IPS DF 6.9 (cell line): ENCODE data around the gene TENM4.

ENCODE experiments used
- DNase-seq: peaks from one replicate; pipeline ENCODE4 v3.0.0-alpha.2; 2013; ENCODE audit warnings: low read depth, low spot score
- H3K27ac ChIP-seq: one replicate; pipeline ENCODE4 v1.5.1; 2013; ENCODE audit warnings: low read length, control low read depth
- H3K27me3 ChIP-seq: 2 replicates; pipeline ENCODE4 v1.6.1; 2013; ENCODE audit warnings: mild to moderate bottlenecking, low read length; ENCODE audit not compliant: control insufficient read depth, insufficient read depth
- H3K36me3 ChIP-seq: 2 replicates; pipeline ENCODE4 v1.6.1; 2013; ENCODE audit warnings: low read length; ENCODE audit not compliant: control insufficient read depth, insufficient read depth
- H3K4me1 ChIP-seq: 2 replicates; pipeline ENCODE4 v1.6.1; 2013; ENCODE audit warnings: low read length; ENCODE audit not compliant: control insufficient read depth, insufficient read depth
- H3K4me3 ChIP-seq: 2 replicates; pipeline ENCODE4 v1.5.1; 2013; ENCODE audit warnings: mild to moderate bottlenecking, low read length
- H3K9me3 ChIP-seq: 2 replicates; pipeline ENCODE4 v1.6.1; 2013; ENCODE audit warnings: low read length, inconsistent platforms; ENCODE audit not compliant: control insufficient read depth, insufficient read depth
- WGBS: extraction: QIAGEN DNeasy Blood & Tissue Kit; methylation state at CpG from one replicate; pipeline ENCODE4 v1.1.7; 2013; ENCODE audit warnings: mixed read lengths, missing lambda C conversion rate; ENCODE audit not compliant: insufficient read length, insufficient coverage; 5-methylcytosine and 5-hydroxymethylcytosine counted together

Gene TENM4

DNA sequence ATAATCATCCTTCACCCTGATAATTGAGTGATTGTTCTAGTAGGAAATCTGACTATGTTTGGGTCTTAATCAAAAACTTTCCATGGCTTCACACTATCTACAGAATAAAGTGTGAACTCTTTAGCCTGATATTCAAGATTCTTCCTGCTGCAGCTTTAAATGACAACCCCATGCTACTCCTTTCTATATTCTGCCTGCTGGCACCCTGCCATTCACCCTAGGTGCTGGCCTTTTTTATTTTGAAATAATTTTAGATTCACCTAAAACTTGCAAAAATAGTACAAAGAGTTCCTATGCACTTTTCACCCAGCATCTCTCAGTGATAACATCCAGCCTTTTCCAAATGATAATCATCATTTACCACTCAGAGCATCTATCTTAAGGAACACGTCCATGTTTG lies 502.8 kb downstream of the TENM4 start:
- no peak overlapping the region for H3K27ac ChIP-seq
- no peaks in the 10 kb centered on the region for H3K27me3 ChIP-seq
- peaks cover 8% of the 10 kb centered on the region for H3K4me1 ChIP-seq
- WGBS, result no CpG with 5 or more reads among the region's 1 CpG
- H3K36me3 ChIP-seq, result no peaks in the 10 kb centered on the region
- DNase-seq, result no peak
- no peaks in the 10 kb centered on the region for H3K9me3 ChIP-seq
- no peak overlapping the region for H3K4me3 ChIP-seq

DNA sequence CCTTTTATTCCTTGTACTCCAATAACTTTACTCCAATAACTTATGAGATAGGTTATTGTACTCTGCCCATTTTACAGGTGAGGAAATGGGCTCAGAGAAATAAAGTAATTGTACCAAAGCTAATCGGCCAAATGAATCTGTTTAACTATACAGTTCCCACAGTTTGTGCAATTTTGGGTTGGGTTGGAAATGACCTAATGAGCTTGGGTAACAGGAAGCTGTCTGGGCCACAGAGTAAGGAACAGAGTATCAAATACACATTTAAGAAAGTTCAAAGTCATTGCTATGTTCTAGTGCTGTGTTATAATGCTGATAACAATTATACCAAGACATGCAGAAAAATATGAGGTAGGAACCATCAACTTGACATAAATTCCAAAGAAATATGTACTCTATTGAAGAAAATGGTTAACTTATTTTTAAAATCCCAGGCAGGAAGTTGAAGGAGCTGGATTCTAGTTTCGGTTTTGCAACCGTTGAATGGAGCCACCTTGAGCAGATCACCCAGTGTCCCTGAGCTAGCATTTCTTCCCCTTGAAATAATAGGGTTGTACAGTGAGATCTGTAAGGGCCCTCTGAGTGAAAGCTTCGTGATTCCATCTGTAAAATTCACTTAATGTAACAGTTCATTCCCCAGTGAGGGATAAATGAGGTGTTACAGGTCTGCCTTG lies 505.3 kb downstream of the TENM4 start:
- no peak for DNase-seq
- Histone ChIP-seq H3K4me3 (no peak overlapping the region), H3K27ac (no peak overlapping the region), H3K27me3 (peaks cover 12% of the 10 kb centered on the region; the same call in 1 of the 2 replicates), H3K4me1 (no peaks in the 10 kb centered on the region), H3K9me3 (no peaks in the 10 kb centered on the region), H3K36me3 (no peaks in the 10 kb centered on the region)
- WGBS, result no CpG with 5 or more reads among the region's 4 CpGs

DNA sequence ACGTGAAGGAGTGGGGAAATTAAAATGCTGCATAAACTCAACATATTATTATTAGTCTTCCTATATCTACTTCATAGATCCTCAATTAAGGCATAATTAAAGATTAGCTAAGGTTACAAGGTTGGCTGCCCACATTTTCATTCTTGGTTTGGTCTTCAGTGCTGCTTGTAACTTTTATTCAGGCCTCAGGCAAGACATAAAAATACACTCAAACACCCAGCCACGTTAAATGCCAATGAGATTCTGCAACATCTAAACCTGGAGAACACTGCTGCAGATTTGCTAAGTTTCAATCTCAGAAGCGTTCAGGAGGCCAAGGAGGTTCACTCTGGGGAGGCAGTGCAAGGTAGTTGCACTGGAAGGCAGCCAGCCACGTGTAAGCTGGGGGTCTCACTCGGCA lies 507.5 kb downstream of the TENM4 start:
- Histone ChIP-seq H3K9me3 (no peaks in the 10 kb centered on the region), H3K27me3 (peaks cover 23% of the 10 kb centered on the region), H3K27ac (no peak overlapping the region), H3K4me3 (no peak overlapping the region), H3K36me3 (no peaks in the 10 kb centered on the region), H3K4me1 (peaks cover 7% of the 10 kb centered on the region)
- WGBS, result no CpG with 5 or more reads among the region's 5 CpGs
- no peak for DNase-seq

DNA sequence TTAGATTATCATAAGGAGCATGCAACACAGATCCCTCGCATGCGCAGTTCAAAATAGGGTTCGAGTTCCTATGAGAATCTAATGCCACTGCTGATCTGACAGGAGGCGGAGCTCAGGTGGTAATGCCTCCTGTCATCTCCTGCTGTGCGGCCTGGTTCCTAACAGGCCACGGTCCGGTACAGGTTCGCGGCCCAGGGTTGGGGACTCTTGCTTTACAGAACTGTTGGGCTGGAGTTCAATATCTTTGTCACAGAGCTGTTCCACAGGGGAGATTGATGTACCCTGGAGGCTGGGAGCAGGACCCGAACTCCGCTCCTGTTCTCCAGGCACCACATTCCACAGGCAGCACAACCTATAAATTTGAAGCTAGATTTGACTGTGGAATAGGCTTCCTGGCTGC lies 508.1 kb downstream of the TENM4 start:
- DNase-seq, result no peak

DNA sequence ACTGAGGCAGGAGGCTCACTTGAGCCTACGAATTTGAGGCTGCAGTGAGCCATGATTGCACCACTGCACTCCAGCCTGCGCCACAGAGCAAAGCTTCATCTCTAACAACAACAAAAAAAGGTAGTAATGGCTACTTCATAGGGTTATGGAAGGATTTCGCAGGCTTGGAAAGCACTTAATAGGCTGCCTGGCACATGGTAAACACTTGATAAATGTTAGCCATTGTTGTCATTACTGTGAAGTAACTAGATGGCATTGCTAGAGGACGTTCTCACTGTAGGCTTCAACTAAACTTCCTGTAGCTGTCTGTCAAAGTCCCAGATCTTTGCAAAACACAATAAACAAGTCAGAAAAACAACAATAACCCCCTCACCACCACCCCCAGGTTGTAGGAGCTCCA lies 508.9 kb downstream of the TENM4 start:
- DNase-seq, result no peak
- peaks cover 7% of the 10 kb centered on the region for H3K4me1 ChIP-seq
- H3K9me3 ChIP-seq, result no peaks in the 10 kb centered on the region
- no peak overlapping the region for H3K27ac ChIP-seq
- H3K4me3 ChIP-seq, result no peak overlapping the region
- no CpG with 5 or more reads among the region's 4 CpGs for WGBS
- H3K27me3 ChIP-seq, result peaks cover 33% of the 10 kb centered on the region
- no peaks in the 10 kb centered on the region for H3K36me3 ChIP-seq

More for the DNA sequence above, 508.1 kb downstream of the TENM4 start:
- Histone ChIP-seq H3K36me3 (no peaks in the 10 kb centered on the region), H3K27ac (no peak overlapping the region), H3K27me3 (peaks cover 28% of the 10 kb centered on the region), H3K4me3 (no peak overlapping the region), H3K4me1 (peaks cover 7% of the 10 kb centered on the region), H3K9me3 (no peaks in the 10 kb centered on the region)
- WGBS, result no CpG with 5 or more reads among the region's 11 CpGs

DNA sequence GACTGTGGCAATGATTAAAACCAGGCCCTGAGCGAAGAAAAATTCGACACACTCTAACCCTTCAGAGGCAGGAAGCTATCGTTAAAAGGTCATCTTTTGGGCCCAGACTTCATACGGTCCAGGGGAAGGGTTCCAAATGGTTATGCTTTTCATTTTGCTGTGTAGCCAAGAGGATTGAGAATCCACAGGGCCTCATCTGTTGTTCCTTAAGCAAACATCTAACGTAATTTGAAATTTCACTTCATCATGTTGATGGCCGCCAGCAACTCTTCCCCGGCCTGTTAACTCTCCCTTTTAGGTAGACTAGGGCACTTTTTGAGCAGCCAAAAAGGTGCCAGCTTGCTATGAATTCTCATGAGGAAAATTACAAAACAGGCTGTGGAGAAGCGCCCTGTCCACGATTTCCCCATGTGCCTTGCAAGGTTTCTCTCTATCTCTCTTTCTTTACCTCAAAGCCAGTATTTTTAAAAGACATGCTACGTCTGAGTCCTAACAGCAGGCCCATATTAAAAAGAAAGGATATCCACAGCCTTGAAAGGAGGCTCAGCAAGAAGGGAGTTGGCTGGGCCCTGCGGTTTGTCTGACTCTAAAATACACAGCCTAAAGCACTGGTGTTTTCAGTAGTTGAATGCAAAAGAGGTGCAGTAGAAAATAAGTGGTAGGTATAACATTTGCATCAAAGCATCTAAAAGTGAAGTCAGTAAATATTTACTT lies 509.9 kb downstream of the TENM4 start:
- Histone ChIP-seq H3K4me1 (peaks cover 7% of the 10 kb centered on the region), H3K36me3 (no peaks in the 10 kb centered on the region), H3K27me3 (peaks cover 33% of the 10 kb centered on the region), H3K27ac (no peak overlapping the region), H3K4me3 (no peak overlapping the region), H3K9me3 (no peaks in the 10 kb centered on the region)
- DNase-seq, result no peak
- WGBS, result no CpG with 5 or more reads among the region's 11 CpGs

DNA sequence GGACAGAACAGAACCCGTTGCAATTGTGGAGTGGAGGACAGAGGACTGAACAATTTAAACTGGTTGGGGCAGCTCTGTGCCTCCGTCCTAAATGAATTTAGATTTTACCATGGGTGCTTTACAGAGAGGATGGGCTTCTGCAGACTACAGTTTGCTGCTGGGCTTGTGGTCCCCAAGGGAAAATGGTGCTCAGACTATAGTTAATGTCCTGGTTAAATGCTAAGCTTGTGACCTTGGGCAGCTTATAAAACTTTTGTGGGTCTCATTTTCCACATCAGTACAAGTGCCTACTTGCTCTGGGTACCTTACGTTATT lies 511.0 kb downstream of the TENM4 start:
- Histone ChIP-seq H3K27me3 (peaks cover 33% of the 10 kb centered on the region), H3K27ac (no peak overlapping the region), H3K4me1 (peaks cover 8% of the 10 kb centered on the region), H3K36me3 (no peaks in the 10 kb centered on the region), H3K9me3 (no peaks in the 10 kb centered on the region), H3K4me3 (no peak overlapping the region)
- no CpG with 5 or more reads among the region's 3 CpGs for WGBS
- no peak for DNase-seq

DNA sequence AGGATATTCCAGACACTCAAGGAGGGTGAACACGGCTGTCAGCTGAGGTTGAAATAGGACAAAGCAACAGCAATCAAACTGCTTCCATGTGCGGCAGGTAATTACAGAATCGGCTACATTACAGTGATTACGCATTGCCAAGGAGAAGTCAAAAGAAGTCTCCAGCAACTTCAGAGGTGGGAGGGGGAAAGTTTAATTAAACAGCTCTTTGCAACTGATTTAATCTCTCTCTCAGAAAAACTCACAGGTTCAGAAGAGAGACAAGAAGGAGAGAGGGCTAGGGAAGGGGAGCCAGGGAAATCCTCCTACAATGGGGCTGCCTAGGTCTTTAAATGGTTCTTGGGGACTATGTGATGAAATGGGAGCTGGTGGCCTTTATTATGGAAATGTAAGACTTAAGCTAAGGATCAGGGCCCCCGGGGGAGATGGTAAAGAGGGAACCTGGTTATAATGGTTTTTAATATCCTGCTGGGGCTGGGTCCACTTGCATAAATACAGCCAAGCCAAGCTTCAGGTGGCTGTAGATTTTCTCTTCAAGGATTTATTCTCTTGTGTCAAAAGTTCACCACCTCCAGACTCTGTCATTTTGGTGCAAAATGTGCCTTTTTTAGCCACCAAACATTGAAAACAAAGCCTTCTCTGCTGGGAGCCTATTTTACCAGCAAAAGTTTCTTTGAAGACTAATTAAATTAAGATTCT lies 511.5 kb downstream of the TENM4 start:
- peak; percentile 72 for DNase-seq
- no peaks in the 10 kb centered on the region for H3K36me3 ChIP-seq
- no peak overlapping the region for H3K4me3 ChIP-seq
- H3K27ac ChIP-seq, result no peak overlapping the region
- H3K27me3 ChIP-seq, result peaks cover 33% of the 10 kb centered on the region
- WGBS, result no CpG with 5 or more reads among the region's 5 CpGs
- H3K9me3 ChIP-seq, result no peaks in the 10 kb centered on the region
- H3K4me1 ChIP-seq, result peaks cover 8% of the 10 kb centered on the region

DNA sequence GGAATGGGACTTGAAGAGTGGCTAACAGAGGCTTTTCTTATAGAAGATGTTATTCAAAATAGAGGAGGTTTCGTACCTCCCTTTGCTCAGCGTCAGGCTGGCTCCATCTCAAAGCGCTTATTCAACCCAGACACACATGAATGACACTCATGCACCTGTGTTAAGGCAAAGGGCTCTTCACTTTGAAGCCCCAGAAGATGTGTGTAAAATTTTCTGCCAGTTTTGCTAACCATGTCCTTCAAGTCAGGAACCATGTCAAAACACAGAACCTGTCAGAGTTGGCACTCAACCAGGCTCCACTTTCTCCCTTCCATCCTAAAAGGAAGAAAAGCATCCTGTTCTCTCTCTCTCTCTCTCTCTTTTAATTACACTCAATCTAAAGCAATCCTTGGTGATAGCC lies 513.3 kb downstream of the TENM4 start:
- H3K27me3 ChIP-seq, result peaks cover 33% of the 10 kb centered on the region
- H3K9me3 ChIP-seq, result no peaks in the 10 kb centered on the region
- H3K27ac ChIP-seq, result no peak overlapping the region
- no peak for DNase-seq
- no peaks in the 10 kb centered on the region for H3K36me3 ChIP-seq
- no peak overlapping the region for H3K4me3 ChIP-seq
- no CpG with 5 or more reads among the region's 3 CpGs for WGBS
- peaks cover 8% of the 10 kb centered on the region for H3K4me1 ChIP-seq

DNA sequence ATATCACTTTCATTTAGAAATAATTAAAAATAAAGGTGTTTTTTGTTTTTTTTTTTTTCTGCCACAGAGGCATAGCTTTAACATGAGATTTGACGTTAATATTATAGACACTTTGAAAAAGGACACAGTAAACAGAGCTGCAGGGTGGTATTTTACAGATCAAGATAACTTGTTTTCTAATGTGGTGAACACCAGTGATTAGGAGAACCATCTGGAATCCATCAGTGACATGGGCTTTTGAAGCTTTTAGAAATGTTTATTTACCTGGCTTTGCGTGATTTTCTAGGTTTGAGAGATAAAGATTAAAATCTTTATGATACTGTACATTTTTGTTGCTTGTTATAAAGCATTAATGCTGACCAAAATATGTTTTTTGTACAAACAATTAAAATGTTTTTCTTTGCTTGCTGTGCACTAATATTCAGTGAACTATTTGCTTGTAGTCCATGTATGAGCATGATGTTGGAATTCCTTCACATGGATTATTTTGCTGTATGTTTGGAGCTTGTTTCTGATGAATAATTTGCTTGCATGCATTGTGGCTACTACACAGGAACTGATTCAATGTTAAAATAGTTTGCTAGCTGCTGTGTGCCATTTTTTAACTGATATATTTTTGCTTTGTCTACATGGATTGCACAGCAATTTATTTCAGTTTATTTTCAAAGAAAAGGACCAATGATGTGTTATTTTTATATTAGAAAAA lies 514.0 kb downstream of the TENM4 start:
- H3K9me3 ChIP-seq, result no peaks in the 10 kb centered on the region
- H3K4me1 ChIP-seq, result peaks cover 8% of the 10 kb centered on the region
- WGBS, result no CpG with 5 or more reads among the region's 2 CpGs
- no peaks in the 10 kb centered on the region for H3K36me3 ChIP-seq
- H3K27me3 ChIP-seq, result peaks cover 28% of the 10 kb centered on the region
- no peak for DNase-seq
- H3K27ac ChIP-seq, result no peak overlapping the region
- H3K4me3 ChIP-seq, result no peak overlapping the region
